A172 (cell line): ENCODE data around the gene LZTS2. TPM values are rescaled to one million over a fixed set of nuclear protein-coding genes. Genes with fewer than 3 reads are reported as not detected.

Experiments used
- DNase-seq: peaks from one replicate; pipeline ENCODE4 v3.0.0-alpha.2; 2015; ENCODE audit warnings: low spot score
- total RNA-seq: library from RNA; depleted of rRNA; stranded (reverse); fragments of >200 nt; shearing (Covaris generic); gene quantifications from 2 replicates; pipeline ENCODE4 v1.2.3, GENCODE V29; 2014; rRNA removed

Gene LZTS2
- total RNA-seq, 1 experiment from 2014 or later: 76.9 TPM

DNA sequence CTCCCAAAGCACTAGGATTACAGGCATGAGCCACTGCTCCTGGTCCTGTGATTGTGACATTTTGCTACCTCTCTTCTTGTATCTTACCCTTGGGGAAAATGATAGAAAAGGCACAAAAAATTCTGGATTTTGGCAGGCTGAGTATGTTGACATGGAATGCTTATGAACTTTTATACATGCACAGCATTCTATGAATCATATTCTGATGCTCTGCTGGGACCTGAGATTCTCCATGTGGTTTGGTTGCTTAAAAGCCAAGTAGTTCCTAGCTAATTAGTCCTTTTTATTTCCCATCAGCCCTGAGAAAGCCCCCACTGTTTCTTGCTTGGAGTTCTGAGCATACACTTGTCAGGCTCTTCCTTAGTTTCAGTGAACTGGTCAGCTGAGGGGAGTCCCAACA, 53.9 kb downstream of the LZTS2 start:
- DNase-seq: no peak

DNA sequence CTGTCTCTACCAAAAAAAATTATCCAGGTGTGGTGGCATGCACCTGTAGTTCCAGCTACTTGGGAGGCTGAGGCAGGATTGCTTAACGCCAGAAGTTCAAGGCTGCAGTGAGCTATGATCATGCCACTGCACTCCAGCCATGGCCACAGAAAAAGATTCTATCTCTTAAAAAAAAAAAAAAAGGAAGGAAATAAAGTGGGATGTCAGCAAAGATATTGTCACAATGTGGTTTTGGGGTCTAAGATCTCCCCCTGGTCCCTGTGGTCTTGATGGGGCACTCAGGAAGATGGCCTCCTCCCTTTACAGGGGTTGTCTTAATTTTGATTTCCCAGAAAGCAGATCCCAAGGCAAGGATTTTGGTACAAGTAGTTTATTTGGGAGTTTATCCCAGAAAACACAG, 54.7 kb downstream of the LZTS2 start:
- no peak for DNase-seq

- no peak for DNase-seq
Observed at GRCh38 chr10:101054876-101055275, 55.3 kb downstream of the LZTS2 start.

- no peak for DNase-seq
Observed at GRCh38 chr10:101055411-101055810, 55.8 kb downstream of the LZTS2 start.

DNA sequence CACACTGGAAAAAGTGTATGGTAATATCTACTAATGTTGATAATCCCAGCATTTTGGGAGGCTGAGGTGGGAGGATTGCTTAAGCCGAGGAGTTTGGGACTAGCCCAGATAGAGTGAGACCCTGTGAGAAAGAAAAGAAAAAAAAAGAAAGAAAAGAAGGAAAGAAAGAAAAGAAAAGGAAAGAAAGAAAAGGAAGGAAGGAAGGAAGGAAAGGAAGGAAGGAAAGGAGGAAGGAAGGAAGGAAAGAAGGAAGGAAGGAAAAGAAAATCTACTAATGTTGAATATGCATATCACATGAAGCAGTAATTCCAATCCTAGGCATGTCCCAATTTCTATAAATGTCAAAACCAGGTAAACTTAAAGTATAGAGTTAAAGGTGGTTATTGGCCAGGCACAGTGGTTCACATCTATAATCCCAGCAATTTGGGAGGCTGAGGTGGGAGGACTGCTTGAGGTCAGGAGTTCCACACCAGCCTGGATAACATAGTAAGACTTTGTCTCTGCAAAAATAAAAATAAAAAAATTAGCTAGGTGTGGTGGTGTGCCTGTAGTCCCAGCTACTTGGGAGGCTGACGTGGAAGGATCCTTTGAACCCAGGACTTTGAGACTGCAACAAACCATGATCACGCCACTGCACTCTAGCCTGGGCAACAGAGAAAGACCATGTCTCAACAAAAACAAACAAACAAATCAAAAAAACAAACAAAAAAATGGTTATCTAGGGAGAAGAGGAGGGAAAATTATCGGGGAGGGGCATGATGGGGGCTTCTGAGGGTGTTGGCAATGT, 57.0 kb downstream of the LZTS2 start:
- no peak for DNase-seq

Other genes starting within 250 kb of the LZTS2 start
- 42.4 and 50.0 TPM in 2 replicates for gene SLF2, start 86.8 kb upstream of the LZTS2 start, total RNA-seq
- 0.05 TPM in 1 of 2 replicates, not detected in the other for gene SEMA4G, start 30.3 kb upstream of the LZTS2 start, total RNA-seq
- 92.5 and 118 TPM in 2 replicates for gene MRPL43, start 12.3 kb upstream of the LZTS2 start, total RNA-seq
- gene TWNK, start 12.3 kb upstream of the LZTS2 start, total RNA-seq: 6.4 and 25.1 TPM in 2 replicates
- 2.2 and 5.0 TPM in 2 replicates for gene PDZD7, start 31.3 kb downstream of the LZTS2 start, total RNA-seq
- 78.0 and 80.5 TPM in 2 replicates for gene SFXN3, start 31.4 kb downstream of the LZTS2 start, total RNA-seq
- 19.3 and 25.0 TPM in 2 replicates for gene KAZALD1, start 62.2 kb downstream of the LZTS2 start, total RNA-seq
- not detected in 2 replicates for gene TLX1, start 131.5 kb downstream of the LZTS2 start, total RNA-seq
- gene LBX1, start 229.7 kb downstream of the LZTS2 start, total RNA-seq: 1.1 and 1.2 TPM in 2 replicates